Breast epithelium (tissue), 4 donors: Measurements from ENCODE around the gene TEX19. TPM values are rescaled to one million over a fixed set of nuclear protein-coding genes. Genes with fewer than 3 reads are reported as not detected.

Experiments
- DNase-seq, 2 donors: peaks; one replicate each; pipeline ENCODE4 v3.0.0-alpha.2; 2019; ENCODE audit warnings: low spot score in 2 of 2
- H3K27ac ChIP-seq, 2 donors: fragments of 200-600 bp; sonication (generic) in 1 of 2; one replicate each; pipeline ENCODE4 v1.5.1; 2016 to 2019; ENCODE audit warnings: mild to moderate bottlenecking in 1 of 2
- H3K27me3 ChIP-seq, 2 donors: fragments of 200-600 bp; sonication (generic) in 1 of 2; one replicate each; pipeline versions ENCODE4 v1.5.1 to v1.6.0; 2017 to 2019; ENCODE audit warnings: control low read depth in 1 of 2, mild to moderate bottlenecking in 1 of 2
- H3K36me3 ChIP-seq: fragments of 200-600 bp; one replicate; pipeline ENCODE4 v1.5.1; 2019
- H3K4me1 ChIP-seq, 2 donors: fragments of 200-600 bp; sonication (generic); one replicate each; pipeline ENCODE4 v1.5.1; 2016 to 2019; ENCODE audit warnings: control low read depth in 1 of 2
- H3K4me3 ChIP-seq, 3 donors: fragments of 200-600 bp; sonication (generic); 1 replicate in 2 of 3; 2 replicates in 1 of 3; pipeline ENCODE4 v1.5.1; 2016 to 2019; ENCODE audit warnings: mild to moderate bottlenecking in 3 of 3, moderate library complexity in 2 of 3
- H3K9me3 ChIP-seq, 2 donors: fragments of 200-600 bp; sonication (generic) in 1 of 2; one replicate each; pipeline ENCODE4 v1.5.1; 2016 to 2019; ENCODE audit warnings: control low read depth in 1 of 2
- POLR2A ChIP-seq: fragments of 450-650 bp; IDR thresholded peaks from one replicate; pipeline ENCODE4 v1.6.1; 2016; ENCODE audit warnings: antibody characterized with exemption, mild to moderate bottlenecking, moderate library complexity
- POLR2AphosphoS5 ChIP-seq, 3 donors: sonication (generic); formaldehyde crosslinking; IDR thresholded peaks; one replicate each; pipeline ENCODE4 v1.6.1; 2017; ENCODE audit warnings: antibody characterized with exemption in 3 of 3
- intact Hi-C: fragments of 100-400 bp; cut with DNase I; formaldehyde crosslinking; loops from one replicate; pipeline ENCODE4 v1.15.1; 2023; ENCODE audit warnings: low total_unique reads
- total RNA-seq, 3 donors: library from RNA; depleted of rRNA; stranded (reverse); fragments of >200 nt; gene quantifications; one replicate each; pipeline ENCODE4 v1.1.0, GENCODE V29; 2016
- TF ChIP-seq, protein P1 (sequence below), 3 donors: fragments of 450-650 bp; IDR thresholded peaks; one replicate each; pipeline ENCODE4 v1.5.1; 2016 to 2017; ENCODE audit warnings: antibody characterized with exemption in 3 of 3, mild to moderate bottlenecking in 3 of 3, moderate library complexity in 3 of 3

TEX19 gene
- total RNA-seq, 3 donors from 2014 or later: not detected

- intact Hi-C loops: no loop called here
- TF ChIP-seq, protein P1, sequence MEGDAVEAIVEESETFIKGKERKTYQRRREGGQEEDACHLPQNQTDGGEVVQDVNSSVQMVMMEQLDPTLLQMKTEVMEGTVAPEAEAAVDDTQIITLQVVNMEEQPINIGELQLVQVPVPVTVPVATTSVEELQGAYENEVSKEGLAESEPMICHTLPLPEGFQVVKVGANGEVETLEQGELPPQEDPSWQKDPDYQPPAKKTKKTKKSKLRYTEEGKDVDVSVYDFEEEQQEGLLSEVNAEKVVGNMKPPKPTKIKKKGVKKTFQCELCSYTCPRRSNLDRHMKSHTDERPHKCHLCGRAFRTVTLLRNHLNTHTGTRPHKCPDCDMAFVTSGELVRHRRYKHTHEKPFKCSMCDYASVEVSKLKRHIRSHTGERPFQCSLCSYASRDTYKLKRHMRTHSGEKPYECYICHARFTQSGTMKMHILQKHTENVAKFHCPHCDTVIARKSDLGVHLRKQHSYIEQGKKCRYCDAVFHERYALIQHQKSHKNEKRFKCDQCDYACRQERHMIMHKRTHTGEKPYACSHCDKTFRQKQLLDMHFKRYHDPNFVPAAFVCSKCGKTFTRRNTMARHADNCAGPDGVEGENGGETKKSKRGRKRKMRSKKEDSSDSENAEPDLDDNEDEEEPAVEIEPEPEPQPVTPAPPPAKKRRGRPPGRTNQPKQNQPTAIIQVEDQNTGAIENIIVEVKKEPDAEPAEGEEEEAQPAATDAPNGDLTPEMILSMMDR (IDR thresholded peaks at IDR 0.05): no peak
- TF ChIP-seq POLR2AphosphoS5 (IDR thresholded peaks at IDR 0.05) (no peak), POLR2A (no peak)
- Histone ChIP-seq H3K4me1 (peaks cover 0 to 16% of the 10 kb centered on the region in 2 donors), H3K9me3 (no peaks in the 10 kb centered on the region), H3K27ac (no peak overlapping the region), H3K27me3 (peaks cover 0 to 29% of the 10 kb centered on the region in 2 donors), H3K36me3 (no peaks in the 10 kb centered on the region), H3K4me3 (no peak overlapping the region)
- no peak for DNase-seq
These were observed 27.3 kb downstream of the TEX19 start for GRCh38 chr17:82386255-82386831.

GRCh38 chr17:82386881-82387704 lies 28.0 kb downstream of the TEX19 start:
- Histone ChIP-seq H3K27me3 (peaks cover 0 to 29% of the 10 kb centered on the region in 2 donors), H3K27ac (no peak overlapping the region), H3K36me3 (no peaks in the 10 kb centered on the region), H3K4me1 (peaks cover 0 to 16% of the 10 kb centered on the region in 2 donors), H3K4me3 (no peak overlapping the region), H3K9me3 (no peaks in the 10 kb centered on the region)
- intact Hi-C loops: no loop called here
- DNase-seq: no peak
- TF ChIP-seq, protein P1 (IDR thresholded peaks at IDR 0.05): no peak
- TF ChIP-seq POLR2A (no peak), POLR2AphosphoS5 (IDR thresholded peaks at IDR 0.05) (no peak)

GRCh38 chr17:82387705-82388106 lies 28.7 kb downstream of the TEX19 start:
- no peak for DNase-seq
- H3K27me3 ChIP-seq: peaks cover 0 to 27% of the 10 kb centered on the region in 2 donors
- peaks cover 0 to 16% of the 10 kb centered on the region in 2 donors for H3K4me1 ChIP-seq
- no peak overlapping the region for H3K4me3 ChIP-seq
- no peaks in the 10 kb centered on the region for H3K36me3 ChIP-seq
- TF ChIP-seq POLR2A: no peak
- intact Hi-C loops: no loop called here
- no peak overlapping the region for H3K27ac ChIP-seq
- no peaks in the 10 kb centered on the region for H3K9me3 ChIP-seq

DNA sequence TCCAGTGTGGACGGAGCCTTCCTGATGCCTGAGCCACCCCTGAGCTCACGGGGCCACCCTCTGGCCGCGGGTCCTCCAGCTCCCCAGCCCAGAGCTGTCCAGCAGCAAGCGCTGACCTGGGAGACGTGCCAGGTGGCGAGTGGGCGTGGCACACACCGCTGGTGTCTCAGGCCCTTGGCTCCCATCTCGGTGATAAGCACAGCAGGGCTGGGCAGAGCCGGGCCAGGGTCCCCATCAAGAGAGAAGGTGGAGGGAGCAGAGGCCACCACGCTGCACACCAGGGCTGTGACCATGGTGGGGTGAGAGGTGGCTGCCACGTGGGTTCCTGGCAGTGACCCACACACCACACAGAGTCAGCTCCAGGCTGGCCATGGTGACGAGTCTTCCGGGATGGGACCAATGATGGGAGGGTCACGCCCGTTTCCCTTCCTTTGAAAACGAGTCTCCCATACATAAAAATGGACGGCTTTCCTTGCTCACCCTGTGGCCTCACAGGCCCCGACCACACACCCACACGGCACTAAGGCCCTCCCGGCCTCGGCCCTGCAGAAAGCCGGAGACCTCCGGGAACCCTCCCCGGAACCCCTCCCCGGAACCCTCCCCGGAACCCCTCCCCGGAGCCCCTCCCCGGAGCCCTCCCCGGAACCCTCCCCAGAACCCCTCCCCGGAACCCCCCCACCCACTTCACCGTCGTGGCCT lies 29.3 kb downstream of the TEX19 start:
- Histone ChIP-seq H3K36me3 (no peaks in the 10 kb centered on the region), H3K9me3 (no peaks in the 10 kb centered on the region), H3K27me3 (peaks cover 0 to 22% of the 10 kb centered on the region in 2 donors), H3K27ac (no peak overlapping the region), H3K4me1 (peaks cover 0 to 16% of the 10 kb centered on the region in 2 donors), H3K4me3 (no peak overlapping the region)
- TF ChIP-seq POLR2AphosphoS5 (IDR thresholded peaks at IDR 0.05) (no peak), POLR2A (no peak)
- TF ChIP-seq, protein P1 (IDR thresholded peaks at IDR 0.05): no peak
- DNase-seq: no peak
- intact Hi-C loops: no loop called here

DNA sequence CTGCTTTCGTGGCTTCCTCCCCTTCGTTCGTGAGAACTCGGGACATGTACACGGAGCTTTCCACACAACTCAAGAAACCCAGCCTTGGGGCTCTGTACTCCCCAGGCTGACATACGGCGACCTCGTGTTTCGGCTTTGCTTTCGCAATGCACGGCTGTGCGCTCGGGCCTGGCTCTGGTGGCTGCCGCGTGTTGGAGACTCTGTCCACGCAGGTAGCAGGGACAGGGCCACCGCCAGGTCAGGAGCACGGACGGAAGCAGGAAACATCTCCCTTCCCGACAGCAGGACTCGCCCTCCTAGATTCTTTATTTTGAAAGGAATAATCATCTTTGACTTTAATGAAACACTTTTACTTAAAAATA lies 29.9 kb downstream of the TEX19 start:
- Histone ChIP-seq H3K4me1 (peaks cover 0 to 16% of the 10 kb centered on the region in 2 donors), H3K27me3 (peaks cover 0 to 22% of the 10 kb centered on the region in 2 donors), H3K36me3 (no peaks in the 10 kb centered on the region), H3K4me3 (no peak overlapping the region), H3K9me3 (no peaks in the 10 kb centered on the region), H3K27ac (no peak overlapping the region)
- intact Hi-C loops: no loop called here
- no peak for DNase-seq
- no peak for TF ChIP-seq POLR2A

GRCh38 chr17:82389379-82389778 lies 30.3 kb downstream of the TEX19 start:
- H3K4me1 ChIP-seq: peaks cover 0 to 13% of the 10 kb centered on the region in 2 donors
- no peaks in the 10 kb centered on the region for H3K9me3 ChIP-seq
- intact Hi-C loops: no loop called here
- TF ChIP-seq POLR2A: no peak
- no peak for TF ChIP-seq POLR2AphosphoS5 (IDR thresholded peaks at IDR 0.05)
- TF ChIP-seq, protein P1 (IDR thresholded peaks at IDR 0.05): no peak
- no peak overlapping the region for H3K27ac ChIP-seq
- H3K36me3 ChIP-seq: no peaks in the 10 kb centered on the region
- H3K27me3 ChIP-seq: peaks cover 0 to 22% of the 10 kb centered on the region in 2 donors
- no peak for DNase-seq
- no peak overlapping the region for H3K4me3 ChIP-seq
